GM12878 (cell line): ENCODE results near the gene SMIM12. TPM values are rescaled to one million over a fixed set of nuclear protein-coding genes. Genes with fewer than 3 reads are reported as not detected.

ENCODE experiments used
- ATAC-seq: fragments of 200-7000 bp; cut with Tn5 transposase; 3 replicates; pipeline ENCODE4 v1.9.1; 2020; ENCODE audit warnings: mild to moderate bottlenecking, moderate library complexity
- BruUV-seq: library from RNA; stranded (reverse); fragments of 400-500 nt; replicated peaks from 2 replicates; lab custom pipeline; 2021; lab: Mats Ljungman, UMichigan
- CTCF ChIA-PET: fragments of 300-600 bp; sonication (Branson Sonifier 250); formaldehyde crosslinking; extraction: SDS; loops from one replicate; lab custom pipeline; 2021; ENCODE audit warnings: inconsistent platforms; lab: Yijun Ruan, JAX
- POLR2A ChIA-PET: fragments of 350-600 bp; formaldehyde crosslinking; extraction: SDS; loops from one replicate; lab custom pipeline; 2021; ENCODE audit warnings: inconsistent platforms; lab: Charles Lee
- RAD21 ChIA-PET: fragments of 300-600 bp; sonication (Branson Sonifier 250); formaldehyde crosslinking; loops from one replicate; lab custom pipeline; 2023; ENCODE audit warnings: antibody characterized with exemption; ENCODE audit not compliant: unreplicated experiment; lab: Charles Lee
- SMC1A ChIA-PET: fragments of 300-600 bp; sonication (Branson Sonifier 250); formaldehyde crosslinking; loops from one replicate; lab custom pipeline; 2023; ENCODE audit not compliant: unreplicated experiment, uncharacterized antibody; lab: Charles Lee
- DNase-seq: peaks from one replicate; pipeline ENCODE4 v3.0.0-alpha.2; 2011; ENCODE audit warnings: low read depth, low spot score
- FAIRE-seq: peaks from 3 replicates; lab custom pipeline; 2011; peaks lifted over from hg19 to GRCh38; lab: Jason Lieb, UNC
- H2AFZ ChIP-seq: 2 replicates; pipeline ENCODE4 v1.6.0; 2011; ENCODE audit warnings: low read depth, low read length, control low read depth; ENCODE audit not compliant: control insufficient read depth
- H3K27ac ChIP-seq: 2 replicates; pipeline ENCODE4 v1.5.1; 2011; ENCODE audit warnings: control low read depth; ENCODE audit not compliant: control insufficient read depth, insufficient read depth
- H3K27me3 ChIP-seq, 2 experiments: replicated peaks in 1 of 2; 2 replicates each; pipeline versions ENCODE4 v1.6.0 to v1.6.1; 2011; ENCODE audit warnings: low read length in 1 of 2; ENCODE audit not compliant: control insufficient read depth in 2 of 2, insufficient read depth in 2 of 2
- H3K36me3 ChIP-seq, 2 experiments: 2 replicates each; pipeline ENCODE4 v1.5.1; 2011; ENCODE audit warnings: low read length in 1 of 2; ENCODE audit not compliant: control insufficient read depth in 2 of 2, insufficient read depth in 2 of 2
- H3K4me1 ChIP-seq: 2 replicates; pipeline ENCODE4 v1.6.1; 2011; ENCODE audit warnings: mild to moderate bottlenecking, low read length, moderate library complexity, mixed read lengths; ENCODE audit not compliant: control insufficient read depth, insufficient read depth
- H3K4me2 ChIP-seq: 2 replicates; pipeline ENCODE4 v1.6.0; 2011; ENCODE audit warnings: control low read depth; ENCODE audit not compliant: control insufficient read depth, insufficient read depth
- H3K4me3 ChIP-seq: fragments of 200-600 bp; sonication (generic); 2 replicates; pipeline ENCODE4 v1.5.1; 2016
- H3K79me2 ChIP-seq: 2 replicates; pipeline ENCODE4 v1.6.0; 2011; ENCODE audit warnings: low read length; ENCODE audit not compliant: control insufficient read depth, insufficient read depth
- H3K9ac ChIP-seq: 2 replicates; pipeline ENCODE4 v1.8.0; 2011; ENCODE audit warnings: low read length, control low read depth, mixed read lengths; ENCODE audit not compliant: control insufficient read depth, insufficient read depth
- H3K9me3 ChIP-seq: replicated peaks from 3 replicates; pipeline ENCODE4 v1.5.1; 2011; ENCODE audit warnings: mild to moderate bottlenecking, low read length; ENCODE audit not compliant: control insufficient read depth, insufficient read depth
- H4K20me1 ChIP-seq: 2 replicates; pipeline ENCODE4 v1.6.0; 2011; ENCODE audit not compliant: control insufficient read depth, insufficient read depth
- IRF3 ChIP-seq: fragments of 450-650 bp; IDR thresholded peaks from 2 replicates; pipeline ENCODE4 v1.6.1; 2014; ENCODE audit warnings: mild to moderate bottlenecking
- NR2C2 ChIP-seq: IDR thresholded peaks from 2 replicates; pipeline ENCODE4 v1.6.1; 2011; ENCODE audit warnings: borderline replicate concordance, low read depth; ENCODE audit not compliant: control insufficient read depth, insufficient read length
- REST ChIP-seq: IDR thresholded peaks from 2 replicates; pipeline ENCODE4 v1.6.1; 2012; ENCODE audit warnings: mild to moderate bottlenecking, low read depth, low read length
- WGBS: methylation state at CpG from one replicate; pipeline ENCODE4 v1.1.6; 2016; ENCODE audit warnings: low lambda C conversion rate; ENCODE audit not compliant: insufficient replicate concordance, insufficient coverage; ENCODE audit errors: missing lambda C conversion rate; 5-methylcytosine and 5-hydroxymethylcytosine counted together
- in situ Hi-C: fragments of 300-500 bp; cut with MboI; formaldehyde crosslinking; loops from 9 replicates; pipeline ENCODE4 v1.14.3; 2018; ENCODE audit warnings: mixed read lengths
- intact Hi-C: fragments of 100-400 bp; cut with micrococcal nuclease; formaldehyde crosslinking; loops from one replicate; pipeline ENCODE4 v1.14.2; 2022; ENCODE audit not compliant: unreplicated experiment
- polyA plus RNA-seq, 11 experiments: library from polyadenylated mRNA; depleted of rRNA in 4 of 11; unstranded in 6 of 11; stranded (reverse) in 5 of 11; fragments of >200 nt; fragmentation: Nextera tagmentation in 4 of 11; fragmentation: Illumina TruSeq in 1 of 11; extraction: Ambion mirVana in 4 of 11; extraction: Trizol in 1 of 11; gene quantifications; 1 replicate in 1 of 11; 2 replicates in 10 of 11; pipeline versions ENCODE4 v1.2.1 to v1.2.3, GENCODE V29; 2011 to 2016; ENCODE audit warnings: inconsistent platforms in 2 of 11, missing spikeins in 2 of 11, low read depth in 1 of 11
- total RNA-seq, 4 experiments: library from RNA; depleted of rRNA in 3 of 4; stranded (reverse); fragments of >200 nt in 3 of 4; fragmentation: Illumina TruSeq in 1 of 4; extraction: Trizol in 1 of 4; gene quantifications; 2 replicates each; pipeline versions ENCODE4 v1.2.1 to v1.2.3, GENCODE V29; 2013 to 2021

SMIM12 gene
- total and polyA plus RNA-seq, 10 of the 15 experiments (the other 5 are each of a cell fraction or from before 2014, with no cell fraction given), result 26.1 to 81.5 (median 44.1) TPM

- TF ChIP-seq NR2C2 (no peak), IRF3 (no peak), REST (no peak)
- Histone ChIP-seq H3K9me3 (no peaks in the 10 kb centered on the region), H3K27me3 (peaks cover 0 to 2% of the 10 kb centered on the region in 2 experiments; a peak in 1 of 4 replicates), H2AFZ (peak overlapping the region; percentile 93), H4K20me1 (no peaks in the 10 kb centered on the region), H3K4me3 (peak overlapping the region; percentile 61; the same call in 1 of the 2 replicates), H3K79me2 (no peaks in the 10 kb centered on the region), H3K27ac (peak overlapping the region; percentile 67), H3K4me1 (peaks cover 4% of the 10 kb centered on the region; the same call in 1 of the 2 replicates), H3K36me3 (no peaks in the 10 kb centered on the region), H3K9ac (peak overlapping the region; percentile 87), H3K4me2 (peak overlapping the region; percentile 94)
- WGBS, result 33% methylated on average over 6 of the region's 25 CpGs
- POLR2A ChIA-PET, result interaction anchor here (1.2 kb wide), 1 partner anchor 120 kb away, joined by 5 read pairs; no protein-coding TSS in a partner anchor
- SMC1A ChIA-PET, result interaction anchor here (0.8 to 2.4 kb wide), 3 partner anchors 13 to 79 kb away, joined by 4 to 9 read pairs (median 5); no protein-coding TSS in a partner anchor
- CTCF ChIA-PET, result interaction anchor here (0.5 to 3.7 kb wide), 10 partner anchors 11 to 337 kb away, joined by 3 to 58 read pairs (median 4); partner anchors contain the start of gene TMEM35B
- in situ Hi-C loops (no loop called here), intact Hi-C loops (no loop called here)
- BruUV-seq, result no TSS peak
- DNase-seq (no peak), ATAC-seq (peak; percentile 29), FAIRE-seq (no peak)
- RAD21 ChIA-PET, result interaction anchor here (1.4 to 1.5 kb wide), 2 partner anchors 13 to 336 kb away, joined by 3 to 9 read pairs; no protein-coding TSS in a partner anchor
Measured at GRCh38 chr1:34865573-34865972, 6.0 kb upstream of the SMIM12 start.
